NB4 (cell line): ENCODE data around the gene ZBTB12.

Experiments
- CTCF ChIP-seq: IDR thresholded peaks from one replicate; pipeline ENCODE4 v1.5.1; 2012; ENCODE audit warnings: low read depth, low read length
- MAX ChIP-seq: IDR thresholded peaks from 2 replicates; pipeline ENCODE4 v1.6.1; 2011; ENCODE audit warnings: low read depth, low read length
- MYC ChIP-seq: IDR thresholded peaks from 2 replicates; pipeline ENCODE4 v1.6.1; 2011; ENCODE audit warnings: low read depth, low read length
- POLR2A ChIP-seq: IDR thresholded peaks from 2 replicates; pipeline ENCODE4 v1.6.1; 2011; ENCODE audit warnings: mild to moderate bottlenecking; ENCODE audit not compliant: insufficient read length; ENCODE audit errors: extremely low read depth

GRCh38 chr6:31886541-31886991 is 15.3 kb downstream of the ZBTB12 start:
- no peak for TF ChIP-seq CTCF
- no peak for TF ChIP-seq MYC
- no peak for TF ChIP-seq POLR2A
- no peak for TF ChIP-seq MAX
